ENCODE measurements around the gene VENTX.

DNA sequence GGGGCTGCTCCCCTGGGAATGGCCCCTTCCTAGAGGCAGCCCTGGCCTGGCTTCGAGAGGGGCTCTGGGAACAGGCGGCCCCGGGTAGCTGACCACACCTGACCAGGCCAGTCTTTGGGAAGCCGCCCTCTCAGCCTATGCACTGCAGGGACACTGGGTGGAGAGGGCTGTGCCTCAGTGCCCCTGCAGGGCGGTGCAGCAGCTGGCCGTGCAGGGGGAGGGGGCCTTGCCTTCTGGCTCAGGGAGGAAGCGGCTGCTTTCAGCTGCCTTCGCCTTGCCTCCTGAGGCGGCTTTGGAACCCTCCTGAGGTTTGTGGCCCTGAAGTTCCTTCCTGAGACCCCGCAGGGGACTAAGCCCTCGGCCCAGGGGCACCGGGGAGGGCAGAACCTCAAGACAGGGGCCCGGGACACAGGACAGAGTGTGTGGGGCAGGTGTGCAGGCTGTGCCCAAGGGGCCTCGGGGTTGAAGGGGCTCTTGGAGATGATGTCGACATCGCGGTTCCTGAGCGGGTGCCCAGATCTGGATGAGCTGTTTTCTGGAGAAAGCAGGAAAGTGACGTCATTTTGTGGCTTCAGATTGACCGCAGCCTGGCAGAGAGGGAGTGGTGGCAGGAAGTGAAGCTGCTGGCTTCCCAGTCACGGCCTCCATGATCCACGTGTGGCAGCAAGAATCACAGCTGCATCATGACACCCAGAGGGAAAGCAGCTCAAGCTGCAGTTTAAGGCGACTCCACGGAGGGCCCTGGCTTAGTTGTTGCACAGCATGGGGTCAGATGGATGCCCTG is 21.4 kb downstream of the VENTX start:
- TF ChIP-seq, protein P1, sequence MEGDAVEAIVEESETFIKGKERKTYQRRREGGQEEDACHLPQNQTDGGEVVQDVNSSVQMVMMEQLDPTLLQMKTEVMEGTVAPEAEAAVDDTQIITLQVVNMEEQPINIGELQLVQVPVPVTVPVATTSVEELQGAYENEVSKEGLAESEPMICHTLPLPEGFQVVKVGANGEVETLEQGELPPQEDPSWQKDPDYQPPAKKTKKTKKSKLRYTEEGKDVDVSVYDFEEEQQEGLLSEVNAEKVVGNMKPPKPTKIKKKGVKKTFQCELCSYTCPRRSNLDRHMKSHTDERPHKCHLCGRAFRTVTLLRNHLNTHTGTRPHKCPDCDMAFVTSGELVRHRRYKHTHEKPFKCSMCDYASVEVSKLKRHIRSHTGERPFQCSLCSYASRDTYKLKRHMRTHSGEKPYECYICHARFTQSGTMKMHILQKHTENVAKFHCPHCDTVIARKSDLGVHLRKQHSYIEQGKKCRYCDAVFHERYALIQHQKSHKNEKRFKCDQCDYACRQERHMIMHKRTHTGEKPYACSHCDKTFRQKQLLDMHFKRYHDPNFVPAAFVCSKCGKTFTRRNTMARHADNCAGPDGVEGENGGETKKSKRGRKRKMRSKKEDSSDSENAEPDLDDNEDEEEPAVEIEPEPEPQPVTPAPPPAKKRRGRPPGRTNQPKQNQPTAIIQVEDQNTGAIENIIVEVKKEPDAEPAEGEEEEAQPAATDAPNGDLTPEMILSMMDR (IDR thresholded peaks at IDR 0.05; ENCODE audit: extremely low read depth in 1 of 2, insufficient read depth in 1 of 2, low read depth in 1 of 2, low read length in 2 of 2) = no peak
- TF ChIP-seq POLR2A (IDR thresholded peaks at IDR 0.05; ENCODE audit: low read depth, low read length) (no peak), EZH2 (IDR thresholded peaks at IDR 0.05; ENCODE audit: borderline replicate concordance, low read depth, low read length, severe bottlenecking) (no peak), MAX (IDR thresholded peaks at IDR 0.05; ENCODE audit: insufficient read depth, insufficient read length) (peak; percentile 75), FOS (IDR thresholded peaks at IDR 0.05; ENCODE audit: borderline replicate concordance, insufficient read depth, low read length) (peak; percentile 94), POLR2AphosphoS5 (IDR thresholded peaks at IDR 0.05; ENCODE audit: insufficient read depth, low read depth, low read length) (peak; percentile 80), GATA2 (IDR thresholded peaks at IDR 0.05; ENCODE audit: insufficient read depth, insufficient read length, low read depth, low read length) (no peak)

Measured in endothelial cell of umbilical vein (primary cell).